Gastroesophageal sphincter (tissue), 4 donors: ENCODE results near the gene SLC8A1. TPM values are rescaled to one million over a fixed set of nuclear protein-coding genes. Genes with fewer than 3 reads are reported as not detected.

Source experiments
- ATAC-seq: fragments of 150-250 bp; one replicate; pipeline ENCODE4 v1.9.1; 2016; ENCODE audit warnings: mild to moderate bottlenecking, moderate library complexity
- H3K27ac ChIP-seq, 4 donors: fragments of 200-600 bp; sonication (generic) in 3 of 4; 1 replicate in 3 of 4; 2 replicates in 1 of 4; pipeline ENCODE4 v1.5.1; 2016 to 2019
- H3K27me3 ChIP-seq: fragments of 200-600 bp; sonication (generic); one replicate; pipeline ENCODE4 v1.5.1; 2019
- H3K36me3 ChIP-seq, 2 donors: fragments of 200-600 bp; sonication (generic); one replicate each; pipeline ENCODE4 v1.5.1; 2019; ENCODE audit warnings: control low read depth in 1 of 2
- H3K4me1 ChIP-seq, 3 donors: fragments of 200-600 bp; sonication (generic); 1 replicate in 2 of 3; 2 replicates in 1 of 3; pipeline ENCODE4 v1.5.1; 2016 to 2019; ENCODE audit warnings: control low read depth in 2 of 3
- H3K4me3 ChIP-seq, 2 donors: fragments of 200-600 bp; sonication (generic); one replicate each; pipeline ENCODE4 v1.5.1; 2019; ENCODE audit warnings: mild to moderate bottlenecking in 1 of 2, moderate library complexity in 1 of 2
- H3K9me3 ChIP-seq, 3 donors: fragments of 200-600 bp; sonication (generic); one replicate each; pipeline ENCODE4 v1.5.1; 2017 to 2019; ENCODE audit warnings: control low read depth in 2 of 3
- CTCF ChIP-seq, 4 experiments: fragments of 200-600 bp in 2 of 4; fragments of 450-650 bp in 2 of 4; sonication (generic) in 1 of 4; IDR thresholded peaks; one replicate each; pipeline ENCODE4 v1.5.1; 2017 to 2019; ENCODE audit warnings: antibody characterized with exemption in 4 of 4, mild to moderate bottlenecking in 2 of 4, moderate library complexity in 2 of 4
- EP300 ChIP-seq: sonication (generic); formaldehyde crosslinking; IDR thresholded peaks from one replicate; pipeline ENCODE4 v1.6.1; 2017; ENCODE audit warnings: antibody characterized with exemption, mild to moderate bottlenecking
- POLR2A ChIP-seq, 2 donors: fragments of 450-650 bp; IDR thresholded peaks; one replicate each; pipeline ENCODE4 v1.6.1; 2017; ENCODE audit warnings: antibody characterized with exemption in 2 of 2, mild to moderate bottlenecking in 2 of 2, moderate library complexity in 1 of 2
- POLR2AphosphoS5 ChIP-seq: sonication (generic); formaldehyde crosslinking; IDR thresholded peaks from one replicate; pipeline ENCODE4 v1.6.1; 2017; ENCODE audit warnings: antibody characterized with exemption
- WGBS, 2 donors: methylation state at CpG; one replicate each; pipeline ENCODE4 v1.1.5; 2018; ENCODE audit warnings: low coverage in 1 of 2; 5-methylcytosine and 5-hydroxymethylcytosine counted together
- total RNA-seq, 4 donors: library from RNA; depleted of rRNA; stranded (reverse); fragments of >200 nt; gene quantifications; one replicate each; pipeline ENCODE4 v1.1.0, GENCODE V29; 2016

The SLC8A1 gene
- total RNA-seq, 4 donors from 2014 or later: 76.3 to 168 (median 146) TPM

- H3K4me3 ChIP-seq: no peak overlapping the region
- TF ChIP-seq CTCF (IDR thresholded peaks at IDR 0.05) (no peak), POLR2AphosphoS5 (no peak), POLR2A (IDR thresholded peaks at IDR 0.05) (no peak), EP300 (no peak)
- no peaks in the 10 kb centered on the region for H3K36me3 ChIP-seq
- WGBS, 2 donors: 83 to 90% methylated on average over 2 to 3 of the region's 3 CpGs
- no peaks in the 10 kb centered on the region for H3K9me3 ChIP-seq
- H3K27ac ChIP-seq: no peak overlapping the region
- H3K27me3 ChIP-seq: no peaks in the 10 kb centered on the region
- H3K4me1 ChIP-seq: peaks cover 24 to 82% (median 27%) of the 10 kb centered on the region in 3 donors
- ATAC-seq: no peak
Measured at GRCh38 chr2:40355451-40355850, 96.4 kb downstream of the SLC8A1 start.

- Histone ChIP-seq H3K4me3 (no peak overlapping the region), H3K27ac (peak overlapping the region; percentile 80 to 94 (median 84)), H3K27me3 (no peaks in the 10 kb centered on the region), H3K36me3 (no peaks in the 10 kb centered on the region), H3K4me1 (peaks cover 26 to 78% (median 27%) of the 10 kb centered on the region in 3 donors), H3K9me3 (no peaks in the 10 kb centered on the region)
- ATAC-seq: peak; percentile 90
- WGBS, 2 donors: 33 to 50% methylated on average over 4 to 5 of the region's 5 CpGs
- no peak for TF ChIP-seq POLR2A (IDR thresholded peaks at IDR 0.05)
- no peak for TF ChIP-seq EP300
- TF ChIP-seq CTCF (IDR thresholded peaks at IDR 0.05): no peak
- TF ChIP-seq POLR2AphosphoS5: peak; percentile 77
Measured at GRCh38 chr2:40353231-40353630, 98.7 kb downstream of the SLC8A1 start.

GRCh38 chr2:40352703-40353099 lies 99.2 kb downstream of the SLC8A1 start:
- TF ChIP-seq POLR2A (IDR thresholded peaks at IDR 0.05): no peak
- TF ChIP-seq POLR2AphosphoS5: no peak
- no peak for TF ChIP-seq CTCF (IDR thresholded peaks at IDR 0.05)
- no peak for TF ChIP-seq EP300
- Histone ChIP-seq H3K9me3 (no peaks in the 10 kb centered on the region), H3K4me3 (no peak overlapping the region), H3K27me3 (no peaks in the 10 kb centered on the region), H3K4me1 (peaks cover 26 to 73% (median 27%) of the 10 kb centered on the region in 3 donors), H3K36me3 (no peaks in the 10 kb centered on the region), H3K27ac (peak overlapping the region; percentile 80 to 94 (median 84))
- peak; percentile 14 for ATAC-seq
- WGBS, 2 donors: 49 to 72% methylated on average over 3 to 7 of the region's 7 CpGs

GRCh38 chr2:40352041-40352702 lies 99.7 kb downstream of the SLC8A1 start:
- H3K27me3 ChIP-seq: no peaks in the 10 kb centered on the region
- peak overlapping the region; percentile 80 to 94 (median 84) for H3K27ac ChIP-seq
- peaks cover 26 to 69% (median 27%) of the 10 kb centered on the region in 3 donors for H3K4me1 ChIP-seq
- H3K36me3 ChIP-seq: no peaks in the 10 kb centered on the region
- TF ChIP-seq POLR2A (IDR thresholded peaks at IDR 0.05) (no peak), CTCF (IDR thresholded peaks at IDR 0.05) (no peak), EP300 (no peak), POLR2AphosphoS5 (peak; percentile 41)
- WGBS, 2 donors: 51 to 61% methylated on average over 4 of the region's 4 CpGs
- no peak overlapping the region for H3K4me3 ChIP-seq
- ATAC-seq: peak; percentile 36
- no peaks in the 10 kb centered on the region for H3K9me3 ChIP-seq

- ATAC-seq: no peak
- no peaks in the 10 kb centered on the region for H3K36me3 ChIP-seq
- no peak overlapping the region for H3K27ac ChIP-seq
- peaks cover 29 to 67% (median 29%) of the 10 kb centered on the region in 3 donors for H3K4me1 ChIP-seq
- no peak overlapping the region for H3K4me3 ChIP-seq
- 38 to 86% methylated on average over 3 to 5 of the region's 5 CpGs for WGBS, 2 donors
- TF ChIP-seq CTCF (IDR thresholded peaks at IDR 0.05) (no peak), POLR2AphosphoS5 (no peak)
- no peaks in the 10 kb centered on the region for H3K9me3 ChIP-seq
- no peaks in the 10 kb centered on the region for H3K27me3 ChIP-seq
Measured at GRCh38 chr2:40348665-40349064, 103.2 kb downstream of the SLC8A1 start.
